ENCODE measurements around the gene STIL.

DNA sequence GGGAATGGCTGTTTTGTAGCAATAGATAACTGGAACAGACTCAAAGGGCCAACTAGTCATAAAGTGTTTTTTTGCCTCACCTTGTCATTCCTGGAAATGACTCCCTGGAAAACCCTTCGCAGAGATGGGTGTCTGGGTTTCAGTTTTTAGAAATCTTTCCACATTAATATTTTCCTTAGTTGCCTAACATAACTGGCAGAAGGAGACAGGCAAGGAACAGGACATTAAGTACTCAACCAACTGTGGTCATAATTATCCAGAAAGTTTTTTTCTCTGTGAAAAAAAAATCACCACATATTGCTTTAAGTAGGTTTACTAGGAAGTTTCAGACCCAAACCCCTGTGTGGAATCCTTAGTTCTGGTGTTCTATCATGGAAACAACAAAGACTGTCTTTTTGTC is 16.3 kb upstream of the STIL start:
- TF ChIP-seq, protein P1, sequence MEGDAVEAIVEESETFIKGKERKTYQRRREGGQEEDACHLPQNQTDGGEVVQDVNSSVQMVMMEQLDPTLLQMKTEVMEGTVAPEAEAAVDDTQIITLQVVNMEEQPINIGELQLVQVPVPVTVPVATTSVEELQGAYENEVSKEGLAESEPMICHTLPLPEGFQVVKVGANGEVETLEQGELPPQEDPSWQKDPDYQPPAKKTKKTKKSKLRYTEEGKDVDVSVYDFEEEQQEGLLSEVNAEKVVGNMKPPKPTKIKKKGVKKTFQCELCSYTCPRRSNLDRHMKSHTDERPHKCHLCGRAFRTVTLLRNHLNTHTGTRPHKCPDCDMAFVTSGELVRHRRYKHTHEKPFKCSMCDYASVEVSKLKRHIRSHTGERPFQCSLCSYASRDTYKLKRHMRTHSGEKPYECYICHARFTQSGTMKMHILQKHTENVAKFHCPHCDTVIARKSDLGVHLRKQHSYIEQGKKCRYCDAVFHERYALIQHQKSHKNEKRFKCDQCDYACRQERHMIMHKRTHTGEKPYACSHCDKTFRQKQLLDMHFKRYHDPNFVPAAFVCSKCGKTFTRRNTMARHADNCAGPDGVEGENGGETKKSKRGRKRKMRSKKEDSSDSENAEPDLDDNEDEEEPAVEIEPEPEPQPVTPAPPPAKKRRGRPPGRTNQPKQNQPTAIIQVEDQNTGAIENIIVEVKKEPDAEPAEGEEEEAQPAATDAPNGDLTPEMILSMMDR (IDR thresholded peaks at IDR 0.05; ENCODE audit: insufficient read depth, low read length), result no peak
- no peak for TF ChIP-seq GABPA (IDR thresholded peaks at IDR 0.05; ENCODE audit: low read depth)
- TF ChIP-seq POLR2AphosphoS5 (IDR thresholded peaks at IDR 0.05; ENCODE audit: low read depth), result no peak
